Activated T-helper 9 cell treated with anti-CD3 and anti-CD28 coated beads, Interleukin-2, amount 50 U/mL, for 16 hours (primary cell): ENCODE results near the gene ATP10B.
"Not testable (repeated sequence)": the region's sequence is repeated elsewhere in the genome, so short reads cannot be mapped to it uniquely, and the experiment has no call there.

ENCODE experiments used
- DNase-seq: peaks from one replicate; pipeline ENCODE4 v3.0.0-alpha.2; 2020; ENCODE audit warnings: low read depth

The ATP10B gene

DNA sequence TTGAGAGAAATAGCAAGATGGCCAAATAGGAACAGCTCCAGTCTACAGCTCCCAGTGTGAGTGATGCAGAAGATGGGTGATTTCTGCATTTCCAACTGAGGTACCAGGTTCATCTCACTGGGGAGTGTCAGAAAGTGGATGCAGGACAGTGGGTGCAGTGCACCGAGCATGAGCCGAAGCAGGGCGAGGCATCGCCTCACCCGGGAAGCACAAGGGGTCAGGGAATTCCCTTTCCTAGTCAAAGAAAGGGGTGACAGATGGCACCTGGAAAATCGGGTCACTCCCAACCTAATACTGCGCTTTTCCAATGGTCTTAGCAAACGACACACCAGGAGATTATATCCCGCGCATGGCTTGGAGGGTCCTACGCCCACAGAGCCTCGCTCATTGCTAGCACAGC lies 39.0 kb downstream of the ATP10B start:
- DNase-seq = not testable (repeated sequence)

DNA sequence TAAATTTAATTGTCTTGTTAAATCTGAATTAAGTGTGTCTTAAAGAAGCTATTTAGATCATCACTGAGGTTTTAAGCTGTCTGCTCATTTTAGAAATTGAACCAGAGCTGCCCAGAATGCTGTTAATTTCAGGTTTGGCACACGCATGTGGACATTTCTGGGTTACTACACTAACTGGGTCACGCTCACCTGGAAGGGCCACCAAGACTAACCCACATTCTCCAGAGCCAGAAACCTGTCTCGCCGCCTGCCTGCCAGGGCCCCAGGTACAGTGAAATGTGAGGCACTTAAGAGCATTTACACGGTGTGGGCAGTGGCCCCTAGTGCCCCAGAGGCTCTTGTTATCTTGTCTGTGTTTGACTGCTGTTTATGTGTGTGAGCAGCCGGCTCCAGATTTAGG lies 46.6 kb downstream of the ATP10B start:
- no peak for DNase-seq

GRCh38 chr5:160802592-160802991 lies 49.4 kb downstream of the ATP10B start:
- no peak for DNase-seq

GRCh38 chr5:160800375-160801275 lies 51.4 kb downstream of the ATP10B start:
- DNase-seq = no peak

GRCh38 chr5:160799184-160799583 lies 52.8 kb downstream of the ATP10B start:
- no peak for DNase-seq

DNA sequence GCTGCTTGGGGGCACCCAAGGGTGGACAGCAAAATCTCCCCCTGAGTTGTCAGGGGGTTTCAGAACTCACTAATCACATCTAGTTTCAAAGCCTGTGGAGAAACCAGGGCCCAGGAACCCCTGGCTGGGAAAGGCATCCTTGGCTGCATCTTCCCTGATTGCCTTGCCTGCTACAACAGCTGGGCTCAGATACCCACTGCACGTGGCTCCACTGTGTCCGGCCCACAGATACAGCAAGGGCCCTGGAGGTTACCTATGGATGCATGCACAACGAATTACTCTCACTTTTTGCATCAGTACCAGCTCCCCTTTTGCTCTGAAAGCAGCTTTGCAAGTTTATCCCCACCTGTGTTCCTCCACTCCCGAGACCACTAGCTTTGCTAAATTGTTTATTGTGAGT lies 55.0 kb downstream of the ATP10B start:
- DNase-seq = no peak

- no peak for DNase-seq
These were observed 58.5 kb downstream of the ATP10B start for GRCh38 chr5:160793530-160793899.

DNA sequence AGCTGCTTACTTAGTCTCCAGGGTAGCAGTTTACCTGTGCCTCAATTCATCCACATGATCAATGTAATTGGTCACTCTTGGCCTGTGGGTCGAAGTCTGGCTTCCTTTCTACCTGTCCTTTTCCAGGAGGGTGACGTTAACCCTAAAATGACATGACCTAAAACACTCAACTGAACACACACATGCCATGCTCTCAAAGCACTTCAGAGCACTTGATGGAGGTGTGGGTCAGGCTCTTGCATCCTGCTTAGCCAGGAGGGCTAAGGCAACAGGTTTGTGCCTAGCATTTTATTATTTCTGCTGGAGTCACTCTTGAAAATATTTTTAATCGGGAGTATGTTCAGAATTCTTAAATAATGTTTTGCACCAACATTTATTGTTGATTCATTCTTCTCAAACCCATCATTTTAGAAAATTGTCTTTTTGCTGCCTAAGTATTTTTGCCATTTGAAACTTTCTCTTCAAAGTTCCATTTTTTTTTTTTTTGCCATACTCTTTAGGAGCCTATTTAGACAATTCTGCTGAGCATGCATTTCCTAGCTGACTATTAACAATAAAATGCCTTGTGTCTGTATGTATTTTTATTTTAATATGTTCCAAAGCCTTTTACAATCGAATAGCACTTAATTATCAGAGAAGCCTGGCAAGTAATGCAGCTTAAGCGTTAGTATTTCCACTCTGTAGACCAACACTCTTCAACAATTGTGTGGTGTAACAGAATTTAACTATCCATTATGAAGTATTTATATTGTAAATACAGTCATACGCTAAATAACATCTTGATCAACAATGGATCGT lies 59.1 kb downstream of the ATP10B start:
- no peak for DNase-seq

DNA sequence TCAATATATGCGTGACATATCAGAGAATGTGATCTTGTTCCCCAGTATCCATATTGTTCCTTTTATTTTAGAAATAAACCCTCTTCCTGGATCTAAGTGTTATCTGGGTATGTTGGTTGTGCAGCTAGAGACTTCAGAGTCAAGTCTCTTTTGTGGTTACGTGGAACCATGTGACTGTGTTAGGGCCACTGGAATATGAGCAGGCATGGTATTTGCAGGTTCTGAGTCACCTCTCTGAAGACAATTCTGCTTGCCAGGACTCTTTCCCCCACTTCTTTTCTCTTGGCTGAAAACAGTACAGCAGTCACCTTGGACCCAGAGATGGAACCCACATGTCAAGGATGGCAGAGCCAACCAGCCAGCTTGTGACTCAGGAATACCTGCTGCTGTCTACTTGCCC lies 59.7 kb downstream of the ATP10B start:
- no peak for DNase-seq

GRCh38 chr5:160789219-160789859 lies 62.7 kb downstream of the ATP10B start:
- DNase-seq = no peak

DNA sequence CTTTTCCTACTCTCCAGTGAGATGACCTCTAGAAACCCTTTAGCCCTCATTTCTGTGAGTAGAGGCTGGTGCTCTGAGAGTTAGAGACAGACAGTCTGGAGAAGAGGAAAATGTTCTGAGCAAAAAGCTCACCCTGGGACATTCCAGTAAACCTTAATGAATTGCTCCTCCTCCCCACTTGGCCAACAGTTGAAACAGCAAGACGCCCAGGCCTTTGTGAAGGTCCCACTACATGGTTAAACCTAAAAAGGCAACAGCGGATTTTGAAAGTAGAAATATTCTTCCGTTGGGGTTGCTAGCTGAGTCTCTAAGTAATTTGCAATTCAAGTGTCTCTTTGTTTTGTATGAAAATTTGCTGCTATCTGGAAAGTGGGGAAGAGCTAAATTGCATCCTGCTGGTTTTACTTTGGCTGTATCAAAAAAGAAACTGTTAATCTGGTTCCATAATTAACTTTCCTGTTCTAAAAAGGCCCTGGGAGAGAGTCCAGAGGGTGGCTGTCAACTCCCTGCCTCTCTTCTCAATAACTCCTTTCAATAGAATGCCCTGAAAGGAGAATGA lies 63.8 kb downstream of the ATP10B start:
- no peak for DNase-seq

DNA sequence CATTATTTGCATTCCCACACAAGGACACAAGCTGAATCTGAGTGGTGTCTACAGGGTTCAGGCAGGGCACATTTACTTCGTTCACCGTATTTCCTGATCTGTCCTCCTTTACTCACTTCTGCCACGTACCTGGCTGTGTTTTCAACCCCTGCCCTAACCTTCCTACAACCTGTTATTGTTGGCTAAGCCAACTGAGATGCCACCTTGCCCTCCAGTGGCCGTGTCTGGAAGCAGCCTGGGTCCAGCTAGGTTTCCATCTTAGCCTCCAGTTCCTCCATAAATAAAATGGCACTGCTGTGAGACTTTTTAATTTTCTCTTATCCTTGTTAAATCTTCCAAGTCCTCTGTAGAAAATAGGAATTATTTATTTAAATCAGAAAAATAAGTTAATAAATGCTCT lies 64.8 kb downstream of the ATP10B start:
- no peak for DNase-seq

- no peak for DNase-seq
These were observed 77.2 kb downstream of the ATP10B start for GRCh38 chr5:160774666-160775315.

DNA sequence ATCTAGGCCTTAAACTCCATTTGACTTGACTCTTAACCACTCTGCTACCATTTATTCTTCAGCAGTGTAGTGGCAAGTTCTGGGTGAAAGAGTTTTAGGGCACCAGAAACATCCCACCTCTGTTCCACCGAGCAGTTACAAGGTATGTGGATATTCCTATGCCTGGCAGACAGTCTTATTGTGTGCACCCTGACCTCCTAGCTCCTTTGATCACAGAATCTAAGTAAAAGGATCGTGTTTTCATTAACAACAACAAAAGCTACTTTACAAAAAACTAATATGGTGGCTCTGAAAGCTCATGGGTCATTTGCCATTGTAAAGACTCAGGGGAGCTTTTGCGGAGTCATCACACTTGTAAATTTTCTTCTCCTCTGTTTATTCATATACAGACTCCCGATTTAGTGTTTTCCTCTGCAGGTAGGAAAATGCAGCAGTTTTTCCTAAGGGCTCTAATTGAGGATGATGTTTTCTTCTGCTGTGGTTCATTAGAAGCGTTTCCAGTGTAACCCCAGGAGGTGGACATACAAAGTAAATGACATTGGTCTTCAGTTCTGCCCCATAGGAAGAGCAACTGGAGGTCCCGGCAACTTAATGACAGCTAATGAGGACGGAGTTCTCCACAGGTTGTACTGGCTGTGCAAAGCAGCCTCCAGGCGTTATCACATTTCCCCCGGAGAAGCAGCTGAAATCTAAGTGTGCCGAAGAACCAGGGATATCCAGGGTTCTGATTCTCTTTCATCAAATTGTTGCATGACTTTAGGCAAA lies 78.2 kb downstream of the ATP10B start:
- no peak for DNase-seq

- DNase-seq = no peak
These were observed 79.2 kb downstream of the ATP10B start for GRCh38 chr5:160772854-160773253.

- DNase-seq = no peak
These were observed 81.3 kb downstream of the ATP10B start for GRCh38 chr5:160770718-160771117.

- no peak for DNase-seq
These were observed 82.7 kb downstream of the ATP10B start for GRCh38 chr5:160769301-160769700.

GRCh38 chr5:160767062-160767461 lies 84.9 kb downstream of the ATP10B start:
- DNase-seq = no peak

- DNase-seq = no peak
These were observed 92.0 kb downstream of the ATP10B start for GRCh38 chr5:160760008-160760407.

- no peak for DNase-seq
These were observed 94.8 kb downstream of the ATP10B start for GRCh38 chr5:160757194-160757593.
